HG02981 (cell line): Measurements from ENCODE around the gene CSNK2A2.

ENCODE experiments used
- ATAC-seq: cut with Tn5 transposase; IDR thresholded peaks from one replicate; pipeline ENCODE4 v1.9.1; 2021; ENCODE audit warnings: mild to moderate bottlenecking, moderate library complexity; ENCODE audit not compliant: unreplicated experiment

Gene CSNK2A2

DNA sequence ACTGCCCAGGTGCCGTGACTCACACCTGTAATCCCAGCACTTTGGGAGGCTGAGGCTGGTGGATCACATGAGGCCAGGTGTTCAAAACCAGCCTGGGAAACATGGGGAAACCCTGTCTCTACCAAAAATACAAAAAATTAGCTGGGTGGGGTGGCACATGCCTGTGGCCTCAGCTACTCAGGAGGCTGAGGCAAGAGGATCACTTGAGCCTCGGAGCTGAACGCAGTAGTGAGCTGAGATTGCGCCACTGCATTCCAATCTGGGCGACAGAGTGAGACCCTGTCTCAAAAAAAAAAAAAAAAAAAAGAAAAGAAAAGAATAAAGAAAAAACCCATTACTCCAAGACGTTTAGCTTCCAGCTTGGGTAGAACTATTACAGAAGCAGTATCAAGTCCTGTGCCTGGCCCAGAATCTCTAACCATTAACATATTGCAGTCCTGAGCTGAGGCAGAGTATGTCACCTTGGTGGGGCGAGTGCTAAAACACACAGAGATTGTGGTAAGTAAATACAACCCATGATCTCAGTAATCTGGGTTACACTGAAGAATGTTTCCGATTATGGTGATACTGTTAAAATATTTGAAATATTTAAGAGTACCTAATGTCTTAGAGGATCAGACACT, 45.5 kb downstream of the CSNK2A2 start:
- ATAC-seq = no peak

DNA sequence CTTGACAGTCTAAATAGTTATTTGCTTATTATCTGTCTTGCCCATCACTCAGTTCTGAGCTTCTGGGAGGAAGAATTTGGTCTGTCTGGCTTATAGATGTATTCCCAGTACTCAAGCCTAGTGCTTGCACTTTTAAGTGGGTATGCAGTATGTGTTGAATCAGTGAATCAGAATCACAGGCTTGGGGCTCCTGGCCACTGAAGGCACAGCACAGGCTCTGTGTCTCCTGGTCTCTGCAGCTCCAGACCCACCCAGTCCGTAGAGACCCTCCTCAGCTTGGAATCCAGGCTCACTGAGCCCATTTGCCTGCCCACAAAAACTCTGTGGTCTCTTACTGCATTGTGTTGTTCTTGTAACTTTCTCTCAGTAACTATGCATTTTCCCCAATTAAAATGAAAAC, 49.4 kb downstream of the CSNK2A2 start:
- no peak for ATAC-seq

DNA sequence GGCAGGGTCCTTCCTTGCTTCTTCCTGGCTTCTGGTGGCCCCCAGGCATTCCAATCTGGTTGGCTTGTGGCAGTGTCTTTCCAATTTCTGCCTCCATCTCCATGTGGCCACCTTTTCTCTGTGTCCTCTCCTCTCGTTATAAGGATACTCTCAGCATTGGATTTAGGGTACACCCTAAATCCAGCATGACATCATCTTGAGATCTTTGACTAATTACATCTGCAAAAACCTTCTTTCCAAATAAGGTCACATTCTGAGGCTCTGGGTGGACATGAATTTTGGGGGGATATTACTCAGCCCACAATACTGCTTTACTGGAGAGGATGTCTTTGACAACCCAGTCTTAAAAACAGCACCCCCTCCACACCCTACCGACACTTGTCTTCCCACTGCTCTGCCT, 49.8 kb downstream of the CSNK2A2 start:
- ATAC-seq = no peak

- ATAC-seq = no peak
Observed at GRCh38 chr16:58138852-58139251, 59.1 kb downstream of the CSNK2A2 start.

- ATAC-seq = no peak
Observed at GRCh38 chr16:58137581-58137980, 60.3 kb downstream of the CSNK2A2 start.

DNA sequence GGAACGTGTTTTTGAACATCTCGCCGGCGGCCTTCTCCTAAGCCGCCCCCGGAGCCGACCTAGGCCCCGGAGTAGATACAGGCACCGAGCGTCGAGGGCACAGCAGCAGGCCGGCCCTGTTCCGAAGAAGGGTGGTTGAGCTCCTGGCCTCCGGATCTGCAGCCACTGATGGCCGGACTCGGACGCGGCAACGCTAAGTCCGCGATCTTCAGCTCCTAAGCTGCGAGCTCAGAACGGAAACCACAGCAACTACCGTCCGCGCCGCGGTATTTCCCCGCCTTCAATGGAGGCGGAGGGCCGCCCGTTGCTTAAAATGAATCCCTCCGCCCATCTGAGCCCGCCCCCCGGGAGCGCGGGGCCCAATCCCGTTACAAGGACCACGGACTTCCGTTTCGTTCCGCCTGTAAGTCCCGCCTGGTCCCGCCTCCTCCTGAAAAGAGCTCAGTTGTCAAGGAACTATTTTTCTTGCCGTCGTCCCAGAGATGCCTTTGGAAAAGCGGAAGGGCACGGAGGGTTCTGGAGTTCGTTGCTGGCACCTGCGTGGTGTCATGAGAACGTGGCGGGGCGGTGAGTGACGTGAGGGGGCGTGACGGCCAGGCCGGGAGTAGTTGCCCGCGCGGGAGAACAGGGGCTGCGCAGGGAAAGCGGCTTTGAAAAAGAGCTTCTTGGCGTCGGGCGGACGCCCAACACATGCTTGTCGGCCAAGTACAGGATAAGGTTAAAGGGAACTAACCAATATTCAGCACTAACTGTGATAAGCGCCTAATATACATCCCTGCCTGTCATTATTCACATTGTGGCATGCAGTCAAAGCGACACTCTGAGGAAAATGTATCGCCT, 68.6 kb downstream of the CSNK2A2 start, which contains the start of gene CFAP20:
Gene CFAP20 (minus strand): TSS at position 285 of the 840 bp plus-strand sequence. CDS start 266 bp downstream, at position 19.
- peak; percentile 77 for ATAC-seq

DNA sequence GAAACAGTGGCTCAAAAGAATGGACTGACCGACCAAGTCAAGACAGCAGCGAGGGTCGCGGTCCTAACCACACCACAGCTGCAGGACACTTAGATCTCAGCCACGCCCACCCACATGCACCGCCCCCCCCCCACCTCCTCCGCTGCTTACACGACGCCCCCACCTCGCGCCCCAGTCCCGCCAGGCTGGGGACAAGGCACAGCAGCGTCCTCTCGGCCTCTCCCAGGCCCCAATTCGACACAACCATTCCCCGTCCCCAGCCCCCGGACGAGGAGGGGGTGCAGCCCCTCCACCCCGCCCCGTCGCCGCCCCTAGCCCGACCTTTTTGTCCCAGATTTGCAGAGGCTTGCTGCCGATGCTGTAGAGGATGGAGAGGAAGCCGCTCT, 69.2 kb downstream of the CSNK2A2 start:
- no peak for ATAC-seq

- ATAC-seq = no peak
Observed at GRCh38 chr16:58128181-58128631, 69.7 kb downstream of the CSNK2A2 start.

GRCh38 chr16:58127634-58128033, 70.3 kb downstream of the CSNK2A2 start:
- ATAC-seq = no peak

DNA sequence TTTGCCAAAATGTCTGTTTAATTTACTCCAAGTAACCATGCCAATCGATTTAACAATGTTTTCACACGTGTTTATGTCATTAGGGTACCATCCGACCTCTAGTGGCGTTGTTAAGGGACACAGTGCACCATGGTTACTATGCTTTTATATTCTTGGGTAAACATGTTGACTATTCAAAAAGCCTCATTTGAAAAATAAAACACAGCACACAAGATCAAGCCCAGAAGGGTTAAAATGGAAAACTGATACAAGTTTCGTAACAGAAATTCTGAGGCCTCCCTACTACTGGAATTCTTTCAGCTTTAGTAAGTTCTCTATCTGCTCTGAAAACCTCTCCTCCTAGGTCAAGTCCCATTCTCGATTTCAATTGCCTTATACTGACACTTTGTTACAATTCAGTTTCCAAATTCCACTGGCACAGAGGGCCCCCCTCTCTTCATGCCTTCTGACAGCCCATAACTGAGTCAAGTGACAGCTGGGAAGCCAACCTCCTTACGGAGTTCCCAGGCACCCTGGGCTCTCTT, 70.8 kb downstream of the CSNK2A2 start:
- peak; percentile 31 for ATAC-seq

DNA sequence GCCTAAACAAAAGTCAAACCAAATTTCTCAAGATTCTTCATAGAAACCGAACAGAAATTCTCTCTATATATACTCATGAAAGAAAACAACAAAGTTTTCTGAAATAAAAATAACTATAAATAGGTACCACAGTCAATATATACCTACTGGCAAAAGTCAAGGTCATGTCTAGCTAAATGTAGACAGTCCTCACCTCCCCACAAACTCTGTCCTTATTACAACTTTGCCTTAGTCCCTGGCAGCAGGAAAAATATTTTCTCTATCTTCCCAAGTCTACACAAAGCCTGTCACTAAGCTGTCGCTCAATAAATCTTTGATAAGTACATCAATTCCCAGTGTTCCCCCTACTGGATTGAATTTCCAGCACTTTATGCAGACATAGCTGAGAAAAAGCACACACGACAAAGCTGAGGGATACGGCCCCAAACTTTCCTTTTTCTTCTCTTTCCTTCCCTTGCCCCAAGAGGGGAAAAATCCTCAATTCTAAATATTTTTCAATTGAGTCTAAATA, 71.4 kb downstream of the CSNK2A2 start:
- ATAC-seq = no peak

DNA sequence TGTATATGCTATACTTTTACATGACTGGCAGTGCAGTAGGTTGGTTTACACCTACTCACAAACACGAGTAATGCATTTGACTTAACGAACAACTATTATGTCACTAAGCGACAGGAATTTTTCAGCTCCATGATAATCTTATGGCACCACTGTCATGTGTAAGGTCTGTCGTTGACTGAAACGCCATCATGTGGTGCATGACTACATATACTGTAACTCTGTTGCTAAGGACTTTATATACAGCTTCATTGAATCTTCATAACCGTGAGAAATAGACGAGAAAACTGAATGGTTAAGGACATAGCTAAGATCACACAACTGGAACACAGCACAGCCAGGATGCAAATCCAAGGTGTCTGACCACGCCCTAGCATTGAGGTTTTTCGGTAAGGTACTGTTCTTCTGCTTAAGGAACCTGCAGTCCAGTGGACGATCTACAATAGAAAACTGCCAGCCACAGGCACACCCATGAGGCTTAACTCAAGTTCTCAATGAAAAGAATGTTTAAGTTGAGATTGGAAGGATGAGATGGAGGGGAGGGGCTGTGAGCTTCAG, 72.0 kb downstream of the CSNK2A2 start:
- ATAC-seq = no peak

DNA sequence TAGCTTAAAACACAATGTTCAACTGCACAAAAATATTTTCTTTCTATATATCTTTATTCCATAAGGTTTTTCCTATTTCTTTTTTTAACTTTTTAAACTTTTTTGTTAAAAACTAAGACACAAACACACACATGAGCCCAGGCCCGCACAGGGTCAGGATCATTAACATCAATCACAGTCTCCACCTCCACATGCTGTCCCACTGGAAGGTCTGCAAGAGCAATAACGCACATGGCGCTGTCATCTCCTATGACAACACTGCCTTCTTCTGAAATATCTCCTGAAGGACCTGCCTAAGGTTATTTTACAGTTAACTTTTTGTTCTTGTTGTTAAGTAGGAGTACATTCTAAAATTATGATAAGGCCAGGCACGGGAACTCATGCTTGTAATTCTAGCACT, 72.9 kb downstream of the CSNK2A2 start:
- no peak for ATAC-seq

DNA sequence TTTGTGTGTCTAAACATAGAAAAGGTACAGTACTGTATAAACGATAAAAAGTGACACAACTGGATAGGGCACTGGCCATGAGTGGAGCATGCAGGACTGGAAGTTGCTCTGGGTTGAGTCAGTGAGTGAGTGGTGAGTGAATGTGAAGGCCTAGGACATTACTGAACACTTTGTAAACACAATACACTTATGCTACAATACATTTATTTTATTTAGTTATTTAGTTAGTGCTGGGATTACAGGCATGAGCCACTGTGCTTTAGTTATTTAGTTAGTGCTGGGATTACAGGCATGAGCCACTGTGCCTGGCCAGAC, 73.3 kb downstream of the CSNK2A2 start:
- no peak for ATAC-seq

DNA sequence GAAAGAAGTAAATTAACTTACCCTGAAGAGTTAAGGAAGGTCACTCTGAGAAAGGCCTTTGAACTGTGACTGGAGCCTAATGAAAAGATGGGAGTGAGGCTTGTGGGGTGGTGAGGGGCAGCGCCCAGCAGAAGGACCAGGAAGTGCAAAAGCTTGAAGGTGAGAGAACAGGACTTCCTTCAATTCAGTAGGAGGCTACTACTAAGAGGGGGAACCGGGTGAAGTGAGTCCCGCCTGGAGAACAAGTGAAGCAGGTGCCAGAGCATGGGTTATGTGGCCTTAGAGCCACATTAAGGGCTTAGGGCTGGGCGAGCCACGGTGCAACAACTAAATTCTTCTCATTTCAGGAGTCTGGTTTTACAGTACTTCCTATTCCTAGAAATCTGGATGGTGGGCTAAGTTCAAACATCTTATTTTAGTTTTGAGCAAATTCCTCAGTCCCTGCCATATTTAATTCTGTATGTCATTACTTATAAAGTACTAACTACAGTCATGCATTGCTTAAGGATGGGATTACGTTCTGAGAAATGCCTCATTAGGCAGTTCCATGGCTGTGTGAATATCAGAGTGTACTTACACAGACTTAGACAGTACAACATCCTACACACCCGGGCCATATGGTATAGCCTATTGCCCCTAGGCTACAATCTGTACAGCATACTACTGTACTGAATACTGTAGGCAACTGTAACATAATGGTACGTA, 73.9 kb downstream of the CSNK2A2 start:
- ATAC-seq = no peak

GRCh38 chr16:58121132-58121531, 76.8 kb downstream of the CSNK2A2 start:
- ATAC-seq = no peak

DNA sequence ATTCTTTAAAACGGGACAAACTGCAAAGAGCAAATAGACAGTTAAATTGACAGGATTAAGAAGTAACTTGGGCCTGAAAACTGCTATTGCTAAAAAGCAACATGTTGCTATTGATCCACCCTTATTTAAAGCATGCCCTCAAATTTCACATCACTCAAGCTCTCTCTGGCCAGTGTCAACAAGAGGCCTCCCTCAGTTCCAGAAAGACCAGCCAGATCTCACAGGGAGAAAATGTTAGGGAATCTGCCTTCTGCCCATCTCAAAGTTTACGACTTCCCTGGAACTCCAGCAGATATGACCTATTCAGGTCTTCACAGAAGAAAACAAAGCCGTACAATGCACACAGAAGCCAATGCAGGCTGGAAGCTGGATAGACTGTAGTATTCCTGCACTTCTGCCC, 77.7 kb downstream of the CSNK2A2 start:
- no peak for ATAC-seq

DNA sequence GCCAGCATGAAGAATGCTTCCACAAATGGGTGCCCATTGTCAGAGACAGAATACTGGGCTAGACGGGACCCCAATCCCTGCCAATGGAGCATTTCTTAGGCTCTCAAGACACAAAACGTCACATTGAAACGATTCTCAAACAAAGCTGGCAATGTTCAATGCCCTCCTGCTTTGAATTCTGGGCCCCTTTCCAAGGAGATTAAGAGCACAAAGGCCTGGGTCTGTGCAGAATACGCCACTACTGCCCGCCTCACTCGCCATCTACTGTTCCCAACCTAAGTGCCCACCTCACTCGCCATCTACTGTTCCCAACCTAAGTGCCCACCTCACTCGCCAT, 78.4 kb downstream of the CSNK2A2 start:
- ATAC-seq = no peak

- no peak for ATAC-seq
Observed at GRCh38 chr16:58118801-58119508, 79.0 kb downstream of the CSNK2A2 start.

DNA sequence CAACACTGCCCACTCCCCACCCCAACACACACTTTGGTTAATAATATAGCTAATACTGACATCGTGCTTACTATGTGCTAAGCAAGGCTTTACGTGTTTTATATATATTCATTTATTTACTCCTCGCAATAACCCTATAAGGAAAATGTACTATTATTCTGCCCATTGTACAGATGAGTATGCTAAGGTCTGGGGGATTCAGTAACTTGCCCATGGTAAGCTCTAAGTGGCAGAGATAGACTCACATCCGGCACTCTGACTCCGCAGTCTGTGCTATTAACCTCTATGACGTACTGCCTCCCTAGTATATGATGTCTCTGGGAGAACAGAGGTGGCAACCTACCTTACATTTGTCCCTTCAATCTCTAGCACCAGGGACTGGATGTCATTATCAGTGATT, 81.4 kb downstream of the CSNK2A2 start:
- ATAC-seq = no peak

DNA sequence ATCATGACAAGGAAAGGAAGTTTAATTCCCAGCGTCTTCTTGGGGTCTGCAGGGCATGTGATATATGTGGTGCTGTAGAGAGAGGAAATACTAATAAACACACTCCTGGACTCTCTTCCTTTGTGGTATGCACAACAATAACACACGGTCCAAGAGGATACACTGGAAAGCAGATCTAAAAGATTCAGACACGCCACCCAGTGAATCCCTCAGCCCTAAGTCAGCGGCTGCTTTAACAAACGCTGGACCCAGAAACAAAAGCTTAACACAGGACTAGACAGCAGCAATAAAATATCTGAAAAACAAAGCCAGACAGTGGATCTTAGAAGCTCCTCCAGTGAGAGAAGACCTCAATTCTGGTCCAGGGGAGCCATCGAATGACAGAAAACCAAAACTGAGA, 81.8 kb downstream of the CSNK2A2 start:
- ATAC-seq = no peak
